ENCODE measurements around the gene HPSE2. TPM values are rescaled to one million over a fixed set of nuclear protein-coding genes. Genes with fewer than 3 reads are reported as not detected.

Gene HPSE2
- total and polyA plus RNA-seq, 2 of the 8 experiments (the other 6 are each of a cell fraction or from before 2014, with no cell fraction given): 0.41 to 0.58 TPM

- TF ChIP-seq RBBP5 (IDR thresholded peaks at IDR 0.05; ENCODE audit: borderline replicate concordance, low read depth, low read length) (0 out of 2 replicates have a peak, but pooled peaks have one; percentile 47), KDM1A (IDR thresholded peaks at IDR 0.05; ENCODE audit: borderline replicate concordance, low read length) (no peak), RFX5 (IDR thresholded peaks at IDR 0.05; ENCODE audit: borderline replicate concordance, low read depth, low read length) (no peak), BACH1 (IDR thresholded peaks at IDR 0.05; ENCODE audit: low read length) (no peak), SP1 (IDR thresholded peaks at IDR 0.05; ENCODE audit: low read depth, low read length) (no peak), TBP (IDR thresholded peaks at IDR 0.05; ENCODE audit: low read depth, low read length) (no peak), TAF1 (IDR thresholded peaks at IDR 0.05; ENCODE audit: low read depth, low read length) (no peak), CBX5 (IDR thresholded peaks at IDR 0.05; ENCODE audit: low read depth, low read length) (no peak), HDAC6 (IDR thresholded peaks at IDR 0.05; ENCODE audit: low read depth, low read length) (no peak), SUZ12 (IDR thresholded peaks at IDR 0.05; ENCODE audit: low read length) (peak; percentile 98), SAP30 (IDR thresholded peaks at IDR 0.05; ENCODE audit: insufficient read depth, insufficient replicate concordance, low read length) (no peak), RNF2 (IDR thresholded peaks at IDR 0.05; ENCODE audit: borderline replicate concordance, low read depth, low read length, missing control alignments, poor library complexity, severe bottlenecking) (peak; percentile 76), SRF (IDR thresholded peaks at IDR 0.05; ENCODE audit: low read depth, low read length) (no peak), PHF8 (conservative IDR thresholded peaks at IDR 0.05; ENCODE audit: low read depth, low read length) (no peak), ATF2 (IDR thresholded peaks at IDR 0.05; ENCODE audit: low read length) (no peak), TCF12 (IDR thresholded peaks at IDR 0.05; ENCODE audit: low read depth, low read length) (no peak), NANOG (IDR thresholded peaks at IDR 0.05; ENCODE audit: insufficient read depth, low read depth, low read length, poor library complexity, severe bottlenecking) (no peak), KDM5A (IDR thresholded peaks at IDR 0.05; ENCODE audit: low read length) (no peak), POLR2A (IDR thresholded peaks at IDR 0.05; ENCODE audit: control extremely low read depth in 1 of 2, low read depth in 2 of 2, low read length in 2 of 2) (no peak), SP2 (IDR thresholded peaks at IDR 0.05; ENCODE audit: low read length) (no peak), TAF7 (optimal IDR thresholded peaks at IDR 0.05; ENCODE audit: borderline replicate concordance, low read depth, low read length) (no peak), EGR1 (IDR thresholded peaks at IDR 0.05; ENCODE audit: borderline replicate concordance, low read depth, low read length) (no peak), EP300 (IDR thresholded peaks at IDR 0.05; ENCODE audit: borderline replicate concordance in 1 of 2, low read depth in 2 of 2, low read length in 2 of 2) (no peak)
These were observed 1.4 kb downstream of the HPSE2 start (continued) for GRCh38 chr10:99234041-99234790.

All from H1 (cell line).